ENCODE data around the gene METTL16.

The METTL16 gene

DNA sequence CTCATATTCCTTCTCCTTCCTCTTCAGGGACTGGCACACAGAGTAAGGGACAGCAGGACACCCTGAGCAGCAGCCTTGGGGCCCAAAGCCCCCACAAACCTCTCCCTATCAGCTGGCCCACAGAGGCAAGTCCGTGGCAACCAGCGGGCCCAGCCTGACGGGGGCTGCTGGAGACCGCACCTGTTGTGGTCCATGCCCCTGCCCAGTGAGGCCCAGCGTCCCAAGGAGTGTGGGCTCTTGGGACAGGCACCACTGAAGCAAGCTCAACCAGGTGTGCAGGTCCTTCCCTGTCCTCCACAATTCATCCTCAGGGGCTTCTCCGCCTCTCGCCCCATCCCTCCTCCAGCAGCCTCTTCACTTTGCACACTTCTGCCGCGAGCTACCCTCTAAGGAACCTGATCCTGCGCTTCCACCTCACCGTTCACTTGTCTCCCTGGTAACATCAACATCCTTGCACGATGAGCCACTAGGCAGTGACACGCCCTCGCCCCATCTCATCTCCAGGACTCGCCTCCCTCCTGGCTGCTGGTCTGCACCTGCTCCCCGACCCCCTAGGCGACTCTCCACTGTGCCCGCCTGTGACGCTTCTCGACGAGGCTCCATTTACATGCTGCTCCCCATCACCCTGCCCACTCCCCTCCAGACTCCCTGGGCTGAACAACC lies 123.5 kb downstream of the METTL16 start:
- no peak overlapping the region for H3K27ac ChIP-seq
- TF ChIP-seq ZFX (IDR thresholded peaks at IDR 0.05), result no peak
- TF ChIP-seq, protein P1, sequence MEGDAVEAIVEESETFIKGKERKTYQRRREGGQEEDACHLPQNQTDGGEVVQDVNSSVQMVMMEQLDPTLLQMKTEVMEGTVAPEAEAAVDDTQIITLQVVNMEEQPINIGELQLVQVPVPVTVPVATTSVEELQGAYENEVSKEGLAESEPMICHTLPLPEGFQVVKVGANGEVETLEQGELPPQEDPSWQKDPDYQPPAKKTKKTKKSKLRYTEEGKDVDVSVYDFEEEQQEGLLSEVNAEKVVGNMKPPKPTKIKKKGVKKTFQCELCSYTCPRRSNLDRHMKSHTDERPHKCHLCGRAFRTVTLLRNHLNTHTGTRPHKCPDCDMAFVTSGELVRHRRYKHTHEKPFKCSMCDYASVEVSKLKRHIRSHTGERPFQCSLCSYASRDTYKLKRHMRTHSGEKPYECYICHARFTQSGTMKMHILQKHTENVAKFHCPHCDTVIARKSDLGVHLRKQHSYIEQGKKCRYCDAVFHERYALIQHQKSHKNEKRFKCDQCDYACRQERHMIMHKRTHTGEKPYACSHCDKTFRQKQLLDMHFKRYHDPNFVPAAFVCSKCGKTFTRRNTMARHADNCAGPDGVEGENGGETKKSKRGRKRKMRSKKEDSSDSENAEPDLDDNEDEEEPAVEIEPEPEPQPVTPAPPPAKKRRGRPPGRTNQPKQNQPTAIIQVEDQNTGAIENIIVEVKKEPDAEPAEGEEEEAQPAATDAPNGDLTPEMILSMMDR (conservative IDR thresholded peaks at IDR 0.05), result no peak

DNA sequence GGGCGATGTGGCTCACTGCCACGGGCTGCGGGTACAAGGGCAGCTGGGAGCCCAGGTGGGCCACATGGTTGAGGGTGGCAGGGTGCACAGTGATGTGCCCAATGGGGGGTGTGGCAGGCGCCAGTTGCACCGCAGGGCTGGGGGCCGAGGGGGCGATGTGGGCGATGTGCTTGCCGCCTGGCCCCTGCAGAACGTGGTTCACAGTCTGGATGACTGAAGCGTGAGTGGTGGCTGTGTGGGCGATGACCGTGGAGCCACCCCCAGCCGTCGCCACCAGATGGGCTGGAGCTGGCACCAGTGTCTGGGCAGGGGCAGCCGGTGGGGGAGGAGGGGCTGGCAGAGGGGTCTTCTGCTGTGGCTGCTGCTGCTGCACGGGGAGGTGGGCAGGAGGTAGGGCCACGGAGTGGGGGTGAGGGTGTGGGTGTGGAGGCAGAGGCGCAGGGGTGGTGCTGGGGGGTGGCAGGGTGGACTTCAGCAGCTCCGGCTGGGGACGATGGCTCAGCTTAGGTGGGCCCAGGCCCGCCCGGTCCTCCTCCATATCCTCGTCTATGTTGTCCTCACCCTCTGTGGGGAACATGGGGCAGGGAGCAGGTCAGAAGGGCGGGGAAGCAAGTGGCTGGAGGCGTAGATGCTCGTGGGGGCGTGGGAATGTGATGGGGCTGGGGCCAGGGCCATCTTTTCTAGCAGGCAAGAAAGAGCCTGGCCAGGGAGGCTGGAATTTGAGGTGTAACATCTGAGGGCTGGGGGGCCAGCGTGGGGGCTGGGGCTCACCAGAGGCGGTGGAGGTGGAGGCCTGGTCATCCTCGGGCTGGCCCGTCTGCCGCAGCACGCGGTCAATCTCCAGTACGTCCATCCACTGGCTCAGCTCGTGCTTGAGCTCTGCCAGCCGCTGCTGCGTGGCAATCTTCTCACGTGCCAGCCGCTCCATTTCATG lies 124.3 kb downstream of the METTL16 start:
- no peak for TF ChIP-seq ZFX (IDR thresholded peaks at IDR 0.05)
- TF ChIP-seq, protein P1 (conservative IDR thresholded peaks at IDR 0.05), result no peak
- H3K27ac ChIP-seq, result no peak overlapping the region

DNA sequence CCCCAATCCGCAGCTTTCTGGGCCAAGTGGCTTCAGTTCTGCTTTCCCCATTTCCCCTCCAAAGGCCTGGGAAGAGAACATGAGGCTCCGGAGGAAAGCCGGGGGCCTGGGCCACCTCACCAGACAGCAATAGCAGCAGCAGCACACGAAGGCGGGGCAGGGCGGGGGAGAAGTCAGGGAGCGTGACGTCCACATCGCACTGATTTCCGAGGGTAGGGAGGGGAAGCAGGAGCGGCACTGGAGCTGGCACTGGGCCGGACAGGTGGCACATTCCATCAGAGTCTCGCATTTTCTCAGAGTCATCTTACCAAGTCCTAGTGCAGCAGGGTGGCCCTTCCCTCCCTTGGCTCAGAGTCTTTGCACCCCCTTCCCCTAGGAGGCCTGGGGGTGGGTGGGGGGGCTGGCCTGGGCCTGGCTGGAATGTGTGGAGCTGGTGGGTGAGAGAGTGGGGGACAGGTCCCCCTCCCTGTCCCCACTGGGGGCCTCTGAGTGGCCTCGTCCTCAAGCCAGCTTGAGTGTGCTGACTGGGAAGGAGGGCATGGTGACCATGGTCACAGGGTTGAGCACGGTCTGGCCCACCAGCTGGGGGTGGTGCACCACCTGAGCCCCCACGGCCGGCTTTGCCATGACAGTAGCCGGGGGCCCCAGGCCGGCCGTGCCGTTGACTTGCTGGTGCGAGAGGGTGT lies 125.1 kb downstream of the METTL16 start:
- no peak overlapping the region for H3K27ac ChIP-seq
- TF ChIP-seq ZFX (IDR thresholded peaks at IDR 0.05), result no peak

DNA sequence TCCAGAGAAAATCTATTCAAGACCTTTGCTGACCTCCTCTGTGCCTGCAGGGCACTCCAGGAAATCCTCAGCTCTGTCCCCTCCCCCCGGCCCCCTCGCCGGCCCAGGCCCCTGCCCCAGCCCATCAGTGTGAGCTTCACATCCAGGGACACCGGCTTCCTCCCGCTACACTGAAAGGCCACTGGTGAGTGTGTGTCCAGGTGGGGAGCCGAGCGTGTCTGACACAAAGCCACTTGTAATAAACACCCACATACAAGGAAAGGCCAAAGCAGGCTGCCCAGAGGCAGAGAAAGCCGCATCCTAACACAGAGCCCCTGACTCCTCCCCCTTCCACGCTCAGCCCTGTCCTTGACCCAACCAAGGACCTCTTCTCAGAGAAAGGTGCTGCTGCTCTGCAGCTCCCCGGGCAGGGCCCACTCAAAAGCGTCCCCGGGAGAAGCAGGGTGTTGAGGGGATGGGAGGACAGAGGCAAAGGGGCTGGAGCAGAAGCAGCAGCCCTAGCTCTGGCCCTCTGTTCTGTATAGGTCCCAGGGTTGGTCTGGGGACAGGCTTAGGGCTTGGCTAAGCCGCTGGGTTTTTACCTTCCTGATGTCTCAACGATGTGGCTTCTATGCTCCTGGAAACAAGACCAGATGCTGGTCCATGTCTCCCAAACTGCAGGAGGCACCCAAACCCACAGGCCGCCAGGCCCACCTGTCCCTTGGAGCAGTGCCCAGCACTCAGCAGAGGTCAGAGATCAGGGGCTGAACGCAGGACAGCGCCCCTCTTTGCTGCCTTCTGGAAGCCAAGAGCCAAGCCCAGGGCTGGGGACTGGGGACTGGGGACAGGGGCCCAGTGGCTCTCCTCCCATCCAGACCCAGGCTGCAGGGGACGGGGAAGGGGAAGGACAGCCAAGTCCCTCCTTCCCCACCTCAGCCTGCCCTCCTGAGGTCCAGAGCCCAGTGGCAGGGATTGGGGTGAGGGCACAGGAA lies 126.2 kb downstream of the METTL16 start:
- no peak for TF ChIP-seq ZFX (IDR thresholded peaks at IDR 0.05)
- TF ChIP-seq, protein P1 (conservative IDR thresholded peaks at IDR 0.05), result no peak
- no peak overlapping the region; the same call in 1 of the 2 replicates for H3K27ac ChIP-seq

DNA sequence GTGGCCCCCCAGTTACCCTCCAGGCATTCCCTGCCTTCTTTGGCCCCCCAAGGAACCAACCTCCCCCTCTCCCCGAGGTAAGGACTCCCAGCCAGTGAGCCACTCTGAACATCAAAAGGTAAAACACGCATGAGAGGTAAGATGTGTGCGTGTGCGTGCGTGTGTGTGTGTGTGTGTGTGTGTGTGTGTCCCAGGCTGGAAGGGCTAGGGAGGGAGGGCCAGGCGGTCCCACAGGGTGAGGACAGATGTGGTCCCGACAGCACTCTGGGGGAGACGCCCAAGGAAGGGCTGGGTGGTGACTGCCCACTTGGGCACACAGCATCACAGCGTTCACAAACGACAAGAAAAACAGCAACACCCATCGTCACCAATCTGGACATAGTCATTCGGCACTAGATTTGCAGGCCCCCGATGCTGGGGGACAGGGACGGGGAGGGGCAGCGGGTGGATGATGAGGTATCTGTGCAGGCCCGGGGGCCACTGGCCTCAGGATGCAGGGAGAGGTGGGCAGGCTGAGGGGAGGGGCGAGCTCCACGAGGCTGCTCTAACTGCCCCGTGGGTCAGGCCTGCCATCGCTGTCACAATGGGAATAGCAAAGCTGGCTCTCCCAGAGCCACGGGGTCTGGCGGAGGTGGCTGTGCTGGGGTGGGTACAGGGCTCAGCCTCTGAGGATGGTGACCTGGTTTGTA lies 127.1 kb downstream of the METTL16 start:
- TF ChIP-seq, protein P1 (conservative IDR thresholded peaks at IDR 0.05), result no peak
- no peak for TF ChIP-seq ZFX (IDR thresholded peaks at IDR 0.05)
- H3K27ac ChIP-seq, result peak overlapping the region; percentile 52

DNA sequence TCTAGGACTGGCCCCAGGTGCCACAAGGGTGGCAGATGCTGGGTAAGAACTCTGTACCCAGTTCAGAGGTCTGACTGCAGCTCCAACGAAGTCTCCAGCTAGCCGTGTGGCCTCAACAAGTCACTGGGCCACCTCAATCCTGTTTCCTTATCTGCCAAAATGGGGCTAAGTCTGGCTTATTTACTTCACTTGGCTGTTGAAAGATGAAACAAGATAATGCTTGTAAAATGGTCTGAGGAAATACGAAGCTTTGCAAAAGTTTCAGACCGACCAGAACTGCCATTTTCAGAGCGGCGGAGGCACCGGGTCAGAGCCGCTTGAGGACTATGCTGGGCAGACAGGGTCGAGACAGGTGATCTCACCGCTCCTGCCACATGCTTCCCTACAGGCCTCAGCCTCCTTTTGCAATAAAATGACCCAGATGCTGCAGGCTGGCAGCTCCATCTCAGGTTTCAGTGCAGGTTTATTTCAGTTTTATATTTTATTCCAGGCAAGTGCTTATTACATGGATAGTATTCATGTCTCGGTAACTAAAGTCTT lies 128.0 kb downstream of the METTL16 start:
- H3K27ac ChIP-seq, result peak overlapping the region; percentile 52
- no peak for TF ChIP-seq ZFX (IDR thresholded peaks at IDR 0.05)
- TF ChIP-seq, protein P1 (conservative IDR thresholded peaks at IDR 0.05), result no peak

Data from C4-2B (cell line).